Measurements from ENCODE around the gene CALM3.

DNA sequence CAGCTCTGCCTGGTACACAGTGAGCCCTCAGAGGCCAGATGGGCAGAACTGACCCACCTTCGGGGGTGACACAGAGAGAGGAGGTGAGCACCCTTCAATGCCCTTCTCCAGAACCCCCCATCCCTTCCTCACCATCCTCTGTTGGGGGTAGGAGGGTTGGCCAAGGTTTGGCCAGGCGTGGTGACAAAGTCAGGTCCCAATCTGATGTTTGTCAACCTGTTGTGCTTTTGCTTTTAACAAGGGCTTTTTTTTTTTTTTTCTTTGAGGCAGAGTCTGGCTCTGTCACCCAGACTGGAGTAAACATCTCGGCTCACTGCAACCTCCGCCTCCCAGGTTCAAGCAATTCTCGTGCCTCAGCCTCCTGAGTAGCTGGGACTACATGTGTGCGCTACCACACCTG is 16.5 kb downstream of the CALM3 start:
- no peak for TF ChIP-seq POLR2A (IDR thresholded peaks at IDR 0.05; ENCODE audit: low read depth, low read length)
- TF ChIP-seq, protein P1, sequence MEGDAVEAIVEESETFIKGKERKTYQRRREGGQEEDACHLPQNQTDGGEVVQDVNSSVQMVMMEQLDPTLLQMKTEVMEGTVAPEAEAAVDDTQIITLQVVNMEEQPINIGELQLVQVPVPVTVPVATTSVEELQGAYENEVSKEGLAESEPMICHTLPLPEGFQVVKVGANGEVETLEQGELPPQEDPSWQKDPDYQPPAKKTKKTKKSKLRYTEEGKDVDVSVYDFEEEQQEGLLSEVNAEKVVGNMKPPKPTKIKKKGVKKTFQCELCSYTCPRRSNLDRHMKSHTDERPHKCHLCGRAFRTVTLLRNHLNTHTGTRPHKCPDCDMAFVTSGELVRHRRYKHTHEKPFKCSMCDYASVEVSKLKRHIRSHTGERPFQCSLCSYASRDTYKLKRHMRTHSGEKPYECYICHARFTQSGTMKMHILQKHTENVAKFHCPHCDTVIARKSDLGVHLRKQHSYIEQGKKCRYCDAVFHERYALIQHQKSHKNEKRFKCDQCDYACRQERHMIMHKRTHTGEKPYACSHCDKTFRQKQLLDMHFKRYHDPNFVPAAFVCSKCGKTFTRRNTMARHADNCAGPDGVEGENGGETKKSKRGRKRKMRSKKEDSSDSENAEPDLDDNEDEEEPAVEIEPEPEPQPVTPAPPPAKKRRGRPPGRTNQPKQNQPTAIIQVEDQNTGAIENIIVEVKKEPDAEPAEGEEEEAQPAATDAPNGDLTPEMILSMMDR (IDR thresholded peaks at IDR 0.05; ENCODE audit: extremely low read depth in 1 of 2, insufficient read depth in 1 of 2, low read depth in 1 of 2, low read length in 2 of 2) = no peak
- TF ChIP-seq EZH2 (IDR thresholded peaks at IDR 0.05; ENCODE audit: borderline replicate concordance, low read depth, low read length, severe bottlenecking) = no peak
- no peak for TF ChIP-seq MYC (IDR thresholded peaks at IDR 0.05; ENCODE audit: low read depth, low read length)
